ENCODE results near the gene CPNE5. TPM values are rescaled to one million over a fixed set of nuclear protein-coding genes. Genes with fewer than 3 reads are reported as not detected.

Gene CPNE5
- total RNA-seq, 1 experiment from 2014 or later: not detected

DNA sequence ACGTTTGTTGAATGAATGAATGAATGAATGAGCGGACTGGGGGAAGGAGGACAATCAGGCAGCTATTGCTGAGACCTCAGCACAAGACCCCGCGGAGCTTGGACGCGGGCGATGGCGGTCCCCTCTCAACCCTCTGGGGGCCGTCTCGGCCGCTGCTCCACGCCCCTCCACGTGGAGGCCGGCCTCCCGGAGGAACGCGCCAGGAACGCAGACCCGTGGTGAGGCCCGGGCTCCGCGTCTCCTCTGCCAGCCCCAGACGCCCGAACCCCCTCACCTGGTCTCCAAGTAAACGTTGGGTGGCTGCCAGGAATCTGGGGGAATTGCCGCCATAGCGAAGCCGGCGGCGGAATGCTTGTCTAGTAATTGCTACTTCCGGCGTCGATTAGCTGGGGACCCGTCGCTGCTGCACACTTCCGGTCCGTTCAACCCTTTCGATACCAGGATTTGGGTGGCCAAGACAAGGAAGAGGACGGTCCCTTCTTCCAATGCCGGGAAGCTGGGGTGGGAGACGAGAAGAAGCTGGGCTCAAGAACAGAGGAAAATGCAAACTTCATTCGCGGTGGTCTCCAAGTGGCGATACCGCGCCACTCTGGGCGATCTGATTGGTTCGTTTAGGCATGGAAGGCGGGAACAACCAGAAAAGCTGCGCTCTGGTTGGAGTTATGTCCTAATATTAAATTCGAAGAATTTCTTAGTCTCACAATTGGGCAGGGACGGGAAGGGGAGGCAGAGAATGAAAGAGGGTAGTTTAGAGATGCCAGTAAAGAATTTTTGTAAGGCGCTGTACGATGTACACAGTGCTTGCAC is 35.4 kb upstream of the CPNE5 start, which contains the start of gene PPIL1:
PPIL1 (minus strand) TSS at position 361 of the 807 bp plus-strand sequence; CDS start at position 330, 31 bp downstream.
- CTCF ChIA-PET: interaction anchor here (0.5 to 1.4 kb wide), 4 partner anchors 11 to 162 kb away, joined by 3 to 7 read pairs (median 4); no protein-coding TSS in a partner anchor

DNA sequence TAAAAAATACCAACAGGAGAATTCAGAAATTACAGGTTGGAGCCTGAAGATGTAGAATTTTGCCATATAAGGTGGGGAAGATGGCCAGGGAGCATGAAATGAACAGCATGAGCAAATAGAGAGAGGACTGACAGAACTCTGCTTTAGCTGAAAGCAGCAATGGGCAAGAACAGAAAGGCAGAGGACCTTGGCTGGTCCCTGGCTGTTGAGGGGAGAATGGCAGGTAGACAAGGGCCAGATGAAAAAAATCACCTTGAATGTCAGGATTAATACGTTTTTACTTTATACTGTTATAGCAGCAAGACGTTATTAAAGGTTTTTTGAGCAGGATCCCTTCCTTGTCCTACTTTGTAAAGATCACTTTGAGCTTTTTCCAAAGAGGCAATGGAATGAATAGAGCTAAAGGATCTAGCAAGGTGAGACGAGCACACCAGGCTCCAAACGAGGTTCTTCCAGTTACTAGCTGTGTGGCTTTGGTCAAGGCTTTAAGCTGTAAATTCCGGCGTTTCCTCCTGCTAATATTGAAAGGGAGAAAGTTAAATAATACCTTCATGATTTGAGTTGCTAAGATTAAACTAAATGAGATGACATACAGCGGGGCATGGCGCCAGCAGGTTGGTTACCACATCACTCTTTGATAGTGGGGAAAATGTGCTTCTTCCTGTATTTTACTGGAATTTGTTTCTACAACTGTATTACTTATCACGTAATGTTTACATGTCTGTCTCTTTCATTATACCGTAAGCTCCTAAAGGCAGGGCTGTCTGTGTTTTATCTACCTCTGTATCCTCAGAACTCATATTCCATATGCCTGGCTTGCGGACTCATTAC is 34.6 kb upstream of the CPNE5 start:
- DNase-seq (peak; percentile 35), ATAC-seq (peak; percentile 3; the same call in 1 of the 2 replicates)
- H3K9ac ChIP-seq (ENCODE audit: low read length): peak overlapping the region; percentile 95
- TSS peak; percentile 49 for BruUV-seq (replicated peaks)
- H2AFZ ChIP-seq (ENCODE audit: low read length): peak overlapping the region; percentile 90
- H3K27me3 ChIP-seq (ENCODE audit: low read length): no peaks in the 10 kb centered on the region
- intact Hi-C loops (cut with micrococcal nuclease): loop anchor here (1.0 kb wide), 1 partner anchor 11 kb away; the partner anchor contains the start of gene C6orf89
- peaks cover 16% of the 10 kb centered on the region for H3K36me3 ChIP-seq (ENCODE audit: low read depth, low read length)
- peaks cover 18% of the 10 kb centered on the region for H3K4me1 ChIP-seq (ENCODE audit: insufficient read depth, low read length)
- TF ChIP-seq EZH2 (IDR thresholded peaks at IDR 0.05; ENCODE audit: low read length, unreplicated experiment) (no peak), EZH2phosphoT487 (IDR thresholded peaks at IDR 0.05; ENCODE audit: borderline replicate concordance, low read length) (no peak), CTCF (conservative IDR thresholded peaks at IDR 0.05; ENCODE audit: low read depth, low read length) (peak; percentile 27; the same call in 1 of the 2 replicates)
- peak overlapping the region; percentile 90 for H3K4me2 ChIP-seq (ENCODE audit: low read length)
- ChIA-PET POLR2A (ENCODE audit: unreplicated experiment) (interaction anchor here (0.7 kb wide), 1 partner anchor 122 kb away, joined by 3 read pairs; no protein-coding TSS in a partner anchor), CTCF (interaction anchor here (0.5 to 1.4 kb wide), 3 partner anchors 30 to 163 kb away, joined by 3 to 7 read pairs (median 6); no protein-coding TSS in a partner anchor)
- no peaks in the 10 kb centered on the region for H3K9me2 ChIP-seq (replicated peaks; ENCODE audit: low read length)
- H4K20me1 ChIP-seq (ENCODE audit: low read length): no peaks in the 10 kb centered on the region
- no peaks in the 10 kb centered on the region for H3F3A ChIP-seq (ENCODE audit: low read length, unreplicated experiment)
- H3K79me2 ChIP-seq (ENCODE audit: low read length): peaks cover 40% of the 10 kb centered on the region
- H3K4me3 ChIP-seq (ENCODE audit: low read length): peak overlapping the region; percentile 92
- H3K27ac ChIP-seq (ENCODE audit: low read length): peak overlapping the region; percentile 86
- no peaks in the 10 kb centered on the region for H3K9me3 ChIP-seq (ENCODE audit: low read length)

More for the DNA sequence above, 35.4 kb upstream of the CPNE5 start, which contains the start of gene PPIL1:
- POLR2A ChIA-PET (ENCODE audit: unreplicated experiment): interaction anchor here (0.5 to 0.7 kb wide), 2 partner anchors 76 to 354 kb away, joined by 3 read pairs; no protein-coding TSS in a partner anchor
- intact Hi-C loops (cut with micrococcal nuclease): loop anchor here (1.0 kb wide), 1 partner anchor 11 kb away; the partner anchor contains the start of gene C6orf89
- H3K4me3 ChIP-seq (ENCODE audit: low read length): peak within 1 kb of the TSS; percentile 92
- H3K36me3 ChIP-seq (ENCODE audit: low read depth, low read length): peaks cover 9% of the 10 kb centered on the region
- no peaks in the 10 kb centered on the region for H3K9me2 ChIP-seq (replicated peaks; ENCODE audit: low read length)
- peak; percentile 93 for ATAC-seq
- H3F3A ChIP-seq (ENCODE audit: low read length, unreplicated experiment): no peaks in the 10 kb centered on the region
- H3K9ac ChIP-seq (ENCODE audit: low read length): peak within 1 kb of the TSS; percentile 95
- no peaks in the 10 kb centered on the region for H4K20me1 ChIP-seq (ENCODE audit: low read length)
- peak; percentile 93 for DNase-seq
- peak within 1 kb of the TSS; percentile 90 for H2AFZ ChIP-seq (ENCODE audit: low read length)
- no peaks in the 10 kb centered on the region for H3K27me3 ChIP-seq (ENCODE audit: low read length)
- peak within 1 kb of the TSS; percentile 86 for H3K27ac ChIP-seq (ENCODE audit: low read length)
- peaks cover 34% of the 10 kb centered on the region for H3K79me2 ChIP-seq (ENCODE audit: low read length)
- H3K4me2 ChIP-seq (ENCODE audit: low read length): peak within 1 kb of the TSS; percentile 90
- H3K4me1 ChIP-seq (ENCODE audit: insufficient read depth, low read length): peaks cover 18% of the 10 kb centered on the region
- no peaks in the 10 kb centered on the region for H3K9me3 ChIP-seq (ENCODE audit: low read length)
- BruUV-seq (replicated peaks): no TSS peak
- TF ChIP-seq EZH2phosphoT487 (IDR thresholded peaks at IDR 0.05; ENCODE audit: borderline replicate concordance, low read length) (no peak), CTCF (conservative IDR thresholded peaks at IDR 0.05; ENCODE audit: low read depth, low read length) (no peak), EZH2 (IDR thresholded peaks at IDR 0.05; ENCODE audit: low read length, unreplicated experiment) (no peak)
